IMR-90 (cell line): ENCODE results near the gene TAGAP. TPM values are rescaled to one million over a fixed set of nuclear protein-coding genes. Genes with fewer than 3 reads are reported as not detected.

Experiments
- ATAC-seq: fragments of 200-7000 bp; cut with Tn5 transposase; 2 replicates; pipeline ENCODE4 v1.9.1; 2020; ENCODE audit warnings: low read depth, mild to moderate bottlenecking, moderate library complexity
- BruUV-seq: library from RNA; stranded (reverse); fragments of 400-500 nt; replicated peaks from 2 replicates; lab custom pipeline; 2021; lab: Mats Ljungman, UMichigan
- CTCF ChIA-PET: fragments of 300-600 bp; formaldehyde crosslinking; extraction: SDS; loops from one replicate; lab custom pipeline; 2021; ENCODE audit warnings: antibody characterized with exemption; lab: Yijun Ruan, JAX
- POLR2A ChIA-PET: fragments of 300-600 bp; sonication (Branson Sonifier 250); formaldehyde crosslinking; loops from one replicate; lab custom pipeline; 2022; ENCODE audit warnings: antibody characterized with exemption; ENCODE audit not compliant: unreplicated experiment; lab: Charles Lee
- DNase-seq: peaks from one replicate; pipeline ENCODE4 v3.0.0; 2013
- H2AFZ ChIP-seq: replicated peaks from 2 replicates; pipeline ENCODE3; 2013; ENCODE audit warnings: low read length, mild to moderate bottlenecking; ENCODE audit not compliant: poor library complexity
- H2AK5ac ChIP-seq: 2 replicates; pipeline ENCODE4 v1.6.1; 2013; ENCODE audit warnings: low read depth, low read length, inconsistent platforms
- H2AK9ac ChIP-seq: replicated peaks from 2 replicates; pipeline ENCODE3; 2013; ENCODE audit warnings: mild to moderate bottlenecking, low read depth, low read length, moderate library complexity; ENCODE audit not compliant: poor library complexity
- H2BK120ac ChIP-seq: 2 replicates; pipeline ENCODE4 v1.6.1; 2013; ENCODE audit warnings: low read depth, low read length, inconsistent platforms
- H2BK15ac ChIP-seq: 3 replicates; pipeline ENCODE4 v1.6.1; 2013; ENCODE audit warnings: low read depth, low read length, inconsistent platforms
- H2BK20ac ChIP-seq: 2 replicates; pipeline ENCODE4 v1.6.1; 2013; ENCODE audit warnings: low read depth, mild to moderate bottlenecking, inconsistent platforms, low read length, moderate library complexity
- H2BK5ac ChIP-seq: 2 replicates; pipeline ENCODE4 v1.6.1; 2013; ENCODE audit warnings: mild to moderate bottlenecking, low read depth, low read length, inconsistent platforms; ENCODE audit not compliant: poor library complexity, severe bottlenecking
- H3K14ac ChIP-seq: replicated peaks from 2 replicates; pipeline ENCODE4 v1.6.1; 2013; ENCODE audit warnings: low read depth, low read length, inconsistent platforms
- H3K18ac ChIP-seq: 2 replicates; pipeline ENCODE4 v1.6.1; 2013; ENCODE audit warnings: low read depth, low read length, control low read depth
- H3K23ac ChIP-seq: 2 replicates; pipeline ENCODE4 v1.6.1; 2013; ENCODE audit warnings: low read depth, low read length, inconsistent platforms
- H3K27ac ChIP-seq: 2 replicates; pipeline ENCODE4 v1.5.1; 2013; ENCODE audit warnings: mild to moderate bottlenecking, control low read depth, low read length; ENCODE audit not compliant: insufficient read depth
- H3K27me3 ChIP-seq: 2 replicates; pipeline ENCODE4 v1.6.1; 2013; ENCODE audit warnings: low read length; ENCODE audit not compliant: control insufficient read depth, insufficient read depth
- H3K36me3 ChIP-seq: 2 replicates; pipeline ENCODE4 v1.6.1; 2013; ENCODE audit warnings: low read length, mixed read lengths; ENCODE audit not compliant: control insufficient read depth, insufficient read depth
- H3K4ac ChIP-seq: 2 replicates; pipeline ENCODE4 v1.6.1; 2013; ENCODE audit warnings: low read depth, low read length, inconsistent platforms
- H3K4me1 ChIP-seq: 2 replicates; pipeline ENCODE4 v1.6.1; 2013; ENCODE audit warnings: low read length, mixed read lengths; ENCODE audit not compliant: control insufficient read depth, insufficient read depth
- H3K4me2 ChIP-seq: 2 replicates; pipeline ENCODE4 v1.6.1; 2013; ENCODE audit warnings: low read depth, mild to moderate bottlenecking, control low read depth, low read length, moderate library complexity
- H3K4me3 ChIP-seq: 2 replicates; pipeline ENCODE4 v1.5.1; 2013; ENCODE audit warnings: low read depth, mild to moderate bottlenecking, control low read depth, low read length, moderate library complexity; ENCODE audit not compliant: insufficient read depth
- H3K56ac ChIP-seq: 2 replicates; pipeline ENCODE4 v1.6.1; 2013; ENCODE audit warnings: low read length, inconsistent platforms; ENCODE audit not compliant: insufficient read depth; ENCODE audit errors: extremely low read depth
- H3K79me1 ChIP-seq, 2 experiments: 2 replicates each; pipeline ENCODE4 v1.6.1; 2013; ENCODE audit warnings: low read length in 2 of 2, inconsistent platforms in 1 of 2, low read depth in 1 of 2
- H3K9ac ChIP-seq: 2 replicates; pipeline ENCODE4 v1.6.1; 2013; ENCODE audit warnings: low read depth, low read length, control low read depth
- H3K9me1 ChIP-seq: 2 replicates; pipeline ENCODE4 v1.6.1; 2013; ENCODE audit warnings: low read length, inconsistent platforms; ENCODE audit not compliant: insufficient read depth
- H3K9me3 ChIP-seq: 2 replicates; pipeline ENCODE4 v1.6.1; 2013; ENCODE audit warnings: low read length; ENCODE audit not compliant: control insufficient read depth, insufficient read depth
- H4K20me1 ChIP-seq: 2 replicates; pipeline ENCODE4 v1.6.1; 2013; ENCODE audit warnings: low read length, inconsistent platforms; ENCODE audit not compliant: insufficient read depth
- H4K5ac ChIP-seq: 2 replicates; pipeline ENCODE4 v1.6.1; 2013; ENCODE audit warnings: mild to moderate bottlenecking, low read depth, low read length, control low read depth
- H4K8ac ChIP-seq, 2 experiments: 2 replicates each; pipeline ENCODE4 v1.6.1; 2013; ENCODE audit warnings: low read depth in 2 of 2, low read length in 2 of 2, control low read depth in 1 of 2, inconsistent platforms in 1 of 2
- H4K91ac ChIP-seq: 2 replicates; pipeline ENCODE4 v1.6.1; 2013; ENCODE audit warnings: low read depth, low read length, inconsistent platforms; ENCODE audit not compliant: insufficient read depth
- RAD21 ChIP-seq: IDR thresholded peaks from 2 replicates; pipeline ENCODE4 v1.6.1; 2012; ENCODE audit warnings: low read length, improper control_type of control experiment
- SMC3 ChIP-seq: fragments of 150-350 bp; IDR thresholded peaks from 2 replicates; pipeline ENCODE4 v1.6.1; 2016; ENCODE audit warnings: low read depth, mild to moderate bottlenecking, antibody characterized with exemption, low read length, moderate library complexity
- WGBS, 2 experiments: methylation state at CpG; one replicate each; pipeline versions ENCODE4 v1.1.5 to v1.1.7; 2013; ENCODE audit warnings: missing lambda C conversion rate in 2 of 2; ENCODE audit not compliant: insufficient read length in 1 of 2; ENCODE audit errors: extremely low coverage in 2 of 2; 5-methylcytosine and 5-hydroxymethylcytosine counted together
- dilution Hi-C: fragments of 300-500 bp; cut with HindIII; formaldehyde crosslinking; loops from one replicate; pipeline ENCODE4 v1.14.3; 2018; ENCODE audit warnings: low sequenced_read_pairs; ENCODE audit not compliant: unreplicated experiment
- in situ Hi-C: fragments of 300-500 bp; cut with MboI; formaldehyde crosslinking; loops from 3 replicates; pipeline ENCODE4 v1.14.3; 2019; ENCODE audit warnings: low sequenced_read_pairs, inconsistent platforms, mixed read lengths
- intact Hi-C: fragments of 100-400 bp; cut with micrococcal nuclease; formaldehyde crosslinking; loops from 2 replicates; pipeline ENCODE4 v1.10.0; 2022
- polyA plus RNA-seq, 3 experiments: library from polyadenylated mRNA; depleted of rRNA; stranded (reverse); fragments of >200 nt; gene quantifications; 2 replicates each; pipeline ENCODE4 v1.2.3, GENCODE V29; 2012; ENCODE audit warnings: low replicate concordance in 1 of 3
- total RNA-seq: library from RNA; depleted of rRNA; stranded (reverse); fragments of >200 nt; gene quantifications from 2 replicates; pipeline ENCODE4 v1.2.3, GENCODE V29; 2012
- TF ChIP-seq, protein P1 (sequence below): conservative IDR thresholded peaks from 2 replicates; pipeline ENCODE4 v1.5.1; 2012; ENCODE audit warnings: mild to moderate bottlenecking, low read depth, low read length, improper control_type of control experiment
- TF ChIP-seq, protein P2 (sequence below): fragments of 150-350 bp; IDR thresholded peaks from 2 replicates; pipeline ENCODE4 v1.6.1; 2017; ENCODE audit warnings: mild to moderate bottlenecking, antibody characterized with exemption, low read length, low read depth

Gene TAGAP
- total and polyA plus RNA-seq, 2 of the 4 experiments (the other 2 are of a cell fraction): not detected

DNA sequence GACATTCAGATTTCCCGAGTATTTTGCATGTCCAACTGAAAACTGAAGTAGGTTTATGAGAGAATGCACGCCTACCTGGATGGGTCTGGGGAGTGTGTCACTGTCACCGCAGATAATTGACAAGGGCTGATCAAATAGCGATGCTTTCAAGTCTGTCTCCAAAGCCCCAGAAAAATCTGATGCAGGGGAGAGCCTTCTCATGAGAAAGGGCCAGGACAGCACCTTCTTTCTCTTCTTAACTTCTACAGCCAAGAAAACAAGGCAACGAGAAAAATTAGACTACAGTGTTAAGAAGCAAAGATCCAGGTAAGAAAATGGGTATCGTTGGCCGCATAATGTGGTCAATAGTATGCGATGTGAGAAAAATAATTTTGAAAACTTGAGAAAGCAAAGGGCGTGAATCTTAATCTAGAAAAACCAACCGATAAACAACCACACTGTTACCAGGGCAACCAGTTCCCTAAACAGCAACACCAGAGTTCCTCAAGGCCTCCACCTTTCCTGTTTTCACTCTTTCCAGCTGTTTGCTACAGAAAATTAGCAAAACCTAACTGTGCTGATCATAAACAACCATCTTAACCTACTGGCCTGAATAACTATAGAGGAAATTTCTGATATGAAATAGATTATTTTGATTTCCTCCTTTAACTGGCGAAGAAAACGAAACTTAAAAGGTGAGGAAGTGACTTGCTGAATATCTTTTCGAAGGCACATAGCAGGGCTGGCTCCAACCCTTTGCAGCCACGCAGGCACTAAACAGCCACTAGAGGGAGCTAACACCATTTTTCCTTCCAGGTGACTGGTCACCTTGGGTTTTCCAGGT lies 2.6 kb downstream of the TAGAP start:
- peak; percentile 45; the same call in 1 of the 2 replicates for TF ChIP-seq SMC3
- TF ChIP-seq, protein P1, sequence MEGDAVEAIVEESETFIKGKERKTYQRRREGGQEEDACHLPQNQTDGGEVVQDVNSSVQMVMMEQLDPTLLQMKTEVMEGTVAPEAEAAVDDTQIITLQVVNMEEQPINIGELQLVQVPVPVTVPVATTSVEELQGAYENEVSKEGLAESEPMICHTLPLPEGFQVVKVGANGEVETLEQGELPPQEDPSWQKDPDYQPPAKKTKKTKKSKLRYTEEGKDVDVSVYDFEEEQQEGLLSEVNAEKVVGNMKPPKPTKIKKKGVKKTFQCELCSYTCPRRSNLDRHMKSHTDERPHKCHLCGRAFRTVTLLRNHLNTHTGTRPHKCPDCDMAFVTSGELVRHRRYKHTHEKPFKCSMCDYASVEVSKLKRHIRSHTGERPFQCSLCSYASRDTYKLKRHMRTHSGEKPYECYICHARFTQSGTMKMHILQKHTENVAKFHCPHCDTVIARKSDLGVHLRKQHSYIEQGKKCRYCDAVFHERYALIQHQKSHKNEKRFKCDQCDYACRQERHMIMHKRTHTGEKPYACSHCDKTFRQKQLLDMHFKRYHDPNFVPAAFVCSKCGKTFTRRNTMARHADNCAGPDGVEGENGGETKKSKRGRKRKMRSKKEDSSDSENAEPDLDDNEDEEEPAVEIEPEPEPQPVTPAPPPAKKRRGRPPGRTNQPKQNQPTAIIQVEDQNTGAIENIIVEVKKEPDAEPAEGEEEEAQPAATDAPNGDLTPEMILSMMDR: peak; percentile 79
- TF ChIP-seq RAD21: peak; percentile 57
- TF ChIP-seq, protein P2, sequence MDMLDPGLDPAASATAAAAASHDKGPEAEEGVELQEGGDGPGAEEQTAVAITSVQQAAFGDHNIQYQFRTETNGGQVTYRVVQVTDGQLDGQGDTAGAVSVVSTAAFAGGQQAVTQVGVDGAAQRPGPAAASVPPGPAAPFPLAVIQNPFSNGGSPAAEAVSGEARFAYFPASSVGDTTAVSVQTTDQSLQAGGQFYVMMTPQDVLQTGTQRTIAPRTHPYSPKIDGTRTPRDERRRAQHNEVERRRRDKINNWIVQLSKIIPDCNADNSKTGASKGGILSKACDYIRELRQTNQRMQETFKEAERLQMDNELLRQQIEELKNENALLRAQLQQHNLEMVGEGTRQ: no peak
- Histone ChIP-seq H2BK120ac (no peak overlapping the region), H3K4me2 (no peak overlapping the region), H4K20me1 (no peaks in the 10 kb centered on the region), H3K56ac (no peak overlapping the region), H3K9me3 (no peaks in the 10 kb centered on the region), H3K27me3 (peaks cover 50% of the 10 kb centered on the region), H2BK5ac (no peak overlapping the region), H4K91ac (no peak overlapping the region), H3K9me1 (no peaks in the 10 kb centered on the region), H3K27ac (no peak overlapping the region), H3K4ac (no peak overlapping the region), H2AK9ac (no peak overlapping the region), H3K4me1 (no peaks in the 10 kb centered on the region), H3K14ac (no peak overlapping the region), H3K36me3 (no peaks in the 10 kb centered on the region), H2BK20ac (no peak overlapping the region), H3K79me1 (no peaks in the 10 kb centered on the region), H3K18ac (no peak overlapping the region), H2AK5ac (no peak overlapping the region), H3K4me3 (no peak overlapping the region), H2AFZ (peak overlapping the region; percentile 55), H4K8ac (no peak overlapping the region), H2BK15ac (no peak overlapping the region), H3K23ac (no peak overlapping the region), H4K5ac (no peak overlapping the region), H3K9ac (no peak overlapping the region)
- ChIA-PET POLR2A (no interaction called here), CTCF (interaction anchor here (0.6 to 1.3 kb wide), 6 partner anchors 10 to 65 kb away, joined by 3 to 6 read pairs (median 3); no protein-coding TSS in a partner anchor)
- ATAC-seq (peak; percentile 67), DNase-seq (peak; percentile 47)
- in situ Hi-C loops: no loop called here
- no TSS peak for BruUV-seq
- intact Hi-C loops: loop anchor here (1.0 kb wide), 2 partner anchors 62 to 92 kb away; no protein-coding TSS in a partner anchor
- dilution Hi-C loops: no loop called here
- WGBS, 2 experiments: 52% methylated on average over 4 of the region's 14 CpGs; no CpG with 5 or more reads in 1 of the 2 experiments
